Fibroblast of lung (primary cell): ENCODE data around the gene ZBTB43.

ENCODE experiments used
- EZH2 ChIP-seq: IDR thresholded peaks from 2 replicates; pipeline ENCODE4 v1.5.1; 2012; ENCODE audit warnings: low read length, control low read depth, mild to moderate bottlenecking; ENCODE audit errors: missing control alignments
- TF ChIP-seq, protein P1 (sequence below), 2 donors: IDR thresholded peaks in 1 of 2; conservative IDR thresholded peaks in 1 of 2; 1 replicate in 1 of 2; 2 replicates in 1 of 2; pipeline ENCODE4 v1.5.1; 2011 to 2012; ENCODE audit warnings: low read length in 2 of 2, control low read depth in 1 of 2, inconsistent platforms in 1 of 2, low read depth in 1 of 2, mild to moderate bottlenecking in 1 of 2

- TF ChIP-seq, protein P1, sequence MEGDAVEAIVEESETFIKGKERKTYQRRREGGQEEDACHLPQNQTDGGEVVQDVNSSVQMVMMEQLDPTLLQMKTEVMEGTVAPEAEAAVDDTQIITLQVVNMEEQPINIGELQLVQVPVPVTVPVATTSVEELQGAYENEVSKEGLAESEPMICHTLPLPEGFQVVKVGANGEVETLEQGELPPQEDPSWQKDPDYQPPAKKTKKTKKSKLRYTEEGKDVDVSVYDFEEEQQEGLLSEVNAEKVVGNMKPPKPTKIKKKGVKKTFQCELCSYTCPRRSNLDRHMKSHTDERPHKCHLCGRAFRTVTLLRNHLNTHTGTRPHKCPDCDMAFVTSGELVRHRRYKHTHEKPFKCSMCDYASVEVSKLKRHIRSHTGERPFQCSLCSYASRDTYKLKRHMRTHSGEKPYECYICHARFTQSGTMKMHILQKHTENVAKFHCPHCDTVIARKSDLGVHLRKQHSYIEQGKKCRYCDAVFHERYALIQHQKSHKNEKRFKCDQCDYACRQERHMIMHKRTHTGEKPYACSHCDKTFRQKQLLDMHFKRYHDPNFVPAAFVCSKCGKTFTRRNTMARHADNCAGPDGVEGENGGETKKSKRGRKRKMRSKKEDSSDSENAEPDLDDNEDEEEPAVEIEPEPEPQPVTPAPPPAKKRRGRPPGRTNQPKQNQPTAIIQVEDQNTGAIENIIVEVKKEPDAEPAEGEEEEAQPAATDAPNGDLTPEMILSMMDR (conservative IDR thresholded peaks at IDR 0.05 in 1 of 2, IDR thresholded peaks at IDR 0.05 in 1 of 2; ENCODE audit: low read depth in 1 of 2, low read length in 2 of 2), result no peak
- TF ChIP-seq EZH2, result no peak
Observed at GRCh38 chr9:126756876-126757415, 47.9 kb upstream of the ZBTB43 start.
